ENCODE measurements around the gene GLI3.

Gene GLI3

DNA sequence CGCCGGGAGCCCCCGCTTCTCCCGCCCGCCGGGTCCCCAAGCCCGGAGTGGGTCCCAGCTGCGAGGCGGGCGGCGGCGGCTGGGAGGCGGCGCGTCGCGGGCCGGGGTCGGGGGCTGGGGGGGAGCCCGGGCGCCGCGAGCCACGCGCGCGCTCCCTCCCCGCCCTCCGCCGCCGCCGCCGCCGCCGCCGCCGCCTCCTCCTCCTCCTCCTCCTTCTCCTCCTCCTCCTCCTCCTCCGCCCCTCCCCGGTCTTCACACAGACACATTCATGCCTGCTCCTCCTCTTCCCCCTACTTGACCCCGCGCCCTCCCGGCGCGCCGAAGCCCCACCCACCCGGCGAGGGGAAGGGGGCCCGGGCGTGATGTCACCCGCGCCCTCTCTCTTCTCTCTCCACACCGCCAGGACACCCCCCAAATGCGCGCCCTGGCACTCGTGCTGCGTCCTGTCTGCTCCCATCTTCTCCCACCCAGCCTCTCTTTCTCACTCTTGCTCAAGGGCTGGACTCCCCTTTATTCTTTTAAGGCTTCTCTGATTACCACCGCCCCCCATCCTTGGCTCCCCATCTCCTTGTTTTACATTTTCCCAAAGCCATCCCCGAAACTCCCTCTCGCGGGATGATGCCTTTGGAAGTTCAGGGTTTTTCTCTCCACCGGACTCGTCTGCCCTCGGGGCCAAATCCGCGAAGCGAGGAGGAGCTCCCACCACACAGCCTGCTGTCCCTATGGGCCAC is 967 bp upstream of the GLI3 start:
- no peak overlapping the region for H2AFZ ChIP-seq (ENCODE audit: low read depth, low read length)

GRCh38 chr7:42236266-42236975 is 588 bp downstream of the GLI3 start:
- H4K20me1 ChIP-seq (ENCODE audit: insufficient read depth, low read length): no peaks in the 10 kb centered on the region
- H3K4me1 ChIP-seq (ENCODE audit: low read length): no peaks in the 10 kb centered on the region
- H3K4me3 ChIP-seq (ENCODE audit: low read length): no peak overlapping the region
- no peak overlapping the region for H3K4me2 ChIP-seq (ENCODE audit: low read length)
- 0 out of 2 replicates have a peak, but pooled peaks cover 3% of the 10 kb centered on the region for H3K27me3 ChIP-seq (ENCODE audit: low read depth, low read length)
- TF ChIP-seq EZH2phosphoT487 (IDR thresholded peaks at IDR 0.05; ENCODE audit: low read depth) (no peak), CTCF (IDR thresholded peaks at IDR 0.05; ENCODE audit: low read depth, low read length) (no peak)
- H2AFZ ChIP-seq (ENCODE audit: low read depth, low read length): no peak overlapping the region
- no peaks in the 10 kb centered on the region for H3K79me2 ChIP-seq (ENCODE audit: low read length)
- H3K9me3 ChIP-seq (ENCODE audit: insufficient read depth, low read length): no peaks in the 10 kb centered on the region
- no peak overlapping the region for H3K27ac ChIP-seq (ENCODE audit: low read length)
- H3K9ac ChIP-seq (ENCODE audit: low read length): no peak overlapping the region
- no peaks in the 10 kb centered on the region for H3K36me3 ChIP-seq (replicated peaks; ENCODE audit: low read depth, low read length)

More for the DNA sequence above, 967 bp upstream of the GLI3 start:
- H3K4me2 ChIP-seq (ENCODE audit: low read length): no peak overlapping the region
- H3K27ac ChIP-seq (ENCODE audit: low read length): no peak overlapping the region
- no peak overlapping the region for H3K9ac ChIP-seq (ENCODE audit: low read length)
- no peak overlapping the region for H3K4me3 ChIP-seq (ENCODE audit: low read length)
- no peaks in the 10 kb centered on the region for H3K4me1 ChIP-seq (ENCODE audit: low read length)
- no peaks in the 10 kb centered on the region for H4K20me1 ChIP-seq (ENCODE audit: insufficient read depth, low read length)
- TF ChIP-seq EZH2phosphoT487 (IDR thresholded peaks at IDR 0.05; ENCODE audit: low read depth): no peak
- no peak for TF ChIP-seq CTCF (IDR thresholded peaks at IDR 0.05; ENCODE audit: low read depth, low read length)
- H3K9me3 ChIP-seq (ENCODE audit: insufficient read depth, low read length): no peaks in the 10 kb centered on the region
- no peaks in the 10 kb centered on the region for H3K79me2 ChIP-seq (ENCODE audit: low read length)
- H3K36me3 ChIP-seq (replicated peaks; ENCODE audit: low read depth, low read length): no peaks in the 10 kb centered on the region
- 0 out of 2 replicates have a peak, but pooled peaks cover 3% of the 10 kb centered on the region for H3K27me3 ChIP-seq (ENCODE audit: low read depth, low read length)

GRCh38 chr7:42235741-42236161 is 1.3 kb downstream of the GLI3 start:
- Histone ChIP-seq H3K9me3 (ENCODE audit: insufficient read depth, low read length) (no peaks in the 10 kb centered on the region), H3K4me2 (ENCODE audit: low read length) (no peak overlapping the region), H3K27ac (ENCODE audit: low read length) (no peak overlapping the region), H3K79me2 (ENCODE audit: low read length) (no peaks in the 10 kb centered on the region), H3K27me3 (ENCODE audit: low read depth, low read length) (0 out of 2 replicates have a peak, but pooled peaks cover 3% of the 10 kb centered on the region), H3K4me3 (ENCODE audit: low read length) (no peak overlapping the region), H2AFZ (ENCODE audit: low read depth, low read length) (no peak overlapping the region), H4K20me1 (ENCODE audit: insufficient read depth, low read length) (no peaks in the 10 kb centered on the region), H3K4me1 (ENCODE audit: low read length) (no peaks in the 10 kb centered on the region), H3K36me3 (replicated peaks; ENCODE audit: low read depth, low read length) (no peaks in the 10 kb centered on the region), H3K9ac (ENCODE audit: low read length) (no peak overlapping the region)
- TF ChIP-seq CTCF (IDR thresholded peaks at IDR 0.05; ENCODE audit: low read depth, low read length): no peak
- no peak for TF ChIP-seq EZH2phosphoT487 (IDR thresholded peaks at IDR 0.05; ENCODE audit: low read depth)

- Histone ChIP-seq H3K4me2 (ENCODE audit: low read length) (no peak overlapping the region), H3K27me3 (ENCODE audit: low read depth, low read length) (0 out of 2 replicates have a peak, but pooled peaks cover 3% of the 10 kb centered on the region), H3K4me3 (ENCODE audit: low read length) (no peak overlapping the region), H2AFZ (ENCODE audit: low read depth, low read length) (no peak overlapping the region), H3K4me1 (ENCODE audit: low read length) (no peaks in the 10 kb centered on the region), H3K9me3 (ENCODE audit: insufficient read depth, low read length) (no peaks in the 10 kb centered on the region), H4K20me1 (ENCODE audit: insufficient read depth, low read length) (no peaks in the 10 kb centered on the region), H3K36me3 (replicated peaks; ENCODE audit: low read depth, low read length) (no peaks in the 10 kb centered on the region), H3K27ac (ENCODE audit: low read length) (no peak overlapping the region), H3K9ac (ENCODE audit: low read length) (no peak overlapping the region), H3K79me2 (ENCODE audit: low read length) (no peaks in the 10 kb centered on the region)
- TF ChIP-seq CTCF (IDR thresholded peaks at IDR 0.05; ENCODE audit: low read depth, low read length) (no peak), EZH2phosphoT487 (IDR thresholded peaks at IDR 0.05; ENCODE audit: low read depth) (no peak)
These were observed 2.3 kb downstream of the GLI3 start for GRCh38 chr7:42234736-42235135.

Measured in OCI-LY3 (cell line).